HCT116 (cell line): ENCODE measurements around the gene ENPP6. TPM values are rescaled to one million over a fixed set of nuclear protein-coding genes. Genes with fewer than 3 reads are reported as not detected.

ENCODE experiments used
- ATAC-seq: fragments of 200-7000 bp; cut with Tn5 transposase; 2 replicates; pipeline ENCODE4 v1.9.1; 2020; ENCODE audit warnings: mild to moderate bottlenecking, moderate library complexity
- BruUV-seq: library from RNA; stranded (reverse); fragments of 400-500 nt; replicated peaks from 2 replicates; lab custom pipeline; 2021; lab: Mats Ljungman, UMichigan
- CTCF ChIA-PET: fragments of 300-600 bp; sonication (Branson Sonifier 250); formaldehyde crosslinking; loops from one replicate; lab custom pipeline; 2021; ENCODE audit warnings: antibody characterized with exemption; lab: Charles Lee
- POLR2A ChIA-PET: fragments of 300-600, 350-600 bp; sonication (Branson Sonifier 250); formaldehyde crosslinking; loops from one replicate; lab custom pipeline; 2021; ENCODE audit warnings: antibody characterized with exemption; lab: Charles Lee
- RAD21 ChIA-PET, 2 experiments: fragments of 300-600 bp; sonication (Branson Sonifier 250); formaldehyde crosslinking; loops; one replicate each; lab custom pipeline; 2023; ENCODE audit warnings: low total read pairs in 2 of 2; ENCODE audit not compliant: uncharacterized antibody in 2 of 2, unreplicated experiment in 2 of 2, low non-redundant PET in 1 of 2; lab: Charles Lee
- DNase-seq: peaks from one replicate; pipeline ENCODE4 v3.0.0-alpha.2; 2010; ENCODE audit warnings: low read depth, low spot score
- H2AFZ ChIP-seq: fragments of 200-600 bp; shearing (Covaris generic), sonication (generic); 2 replicates; pipeline ENCODE4 v1.6.1; 2017; ENCODE audit warnings: low read depth, mixed run types, mixed read lengths, antibody characterized with exemption, low read length; ENCODE audit not compliant: poor library complexity, severe bottlenecking
- H3K27ac ChIP-seq: 2 replicates; pipeline ENCODE4 v1.5.1; 2012; ENCODE audit warnings: low read depth, low read length
- H3K27me3 ChIP-seq: fragments of 200-600 bp; sonication (generic); 2 replicates; pipeline ENCODE4 v1.6.1; 2016; ENCODE audit warnings: mixed run types, low read length, mixed read lengths; ENCODE audit not compliant: insufficient read depth
- H3K36me3 ChIP-seq, 2 experiments: fragments of 200-500 bp in 1 of 2; fragments of 200-600 bp in 1 of 2; sonication (Bioruptor generic) in 1 of 2; sonication (generic) in 1 of 2; 2 replicates each; pipeline versions ENCODE4 v1.5.1 to v1.6.1; 2014 to 2016; ENCODE audit warnings: low read length in 2 of 2, inconsistent platforms in 1 of 2, mixed read lengths in 1 of 2, mixed run types in 1 of 2; ENCODE audit not compliant: insufficient read depth in 2 of 2, control insufficient read depth in 1 of 2
- H3K4me1 ChIP-seq, 2 experiments: fragments of 200-600 bp in 1 of 2; sonication (generic) in 1 of 2; 2 replicates each; pipeline versions ENCODE4 v1.5.1 to v1.6.1; 2012 to 2017; ENCODE audit warnings: low read length in 2 of 2, inconsistent platforms in 1 of 2, mild to moderate bottlenecking in 1 of 2, mixed read lengths in 1 of 2, mixed run types in 1 of 2, moderate library complexity in 1 of 2; ENCODE audit not compliant: insufficient read depth in 2 of 2, control insufficient read depth in 1 of 2
- H3K4me2 ChIP-seq: fragments of 200-600 bp; sonication (generic); 2 replicates; pipeline ENCODE4 v1.6.1; 2017; ENCODE audit warnings: mixed run types, low read length, mixed read lengths
- H3K4me3 ChIP-seq, 2 experiments: fragments of 200-600 bp in 1 of 2; sonication (generic) in 1 of 2; replicated peaks in 1 of 2; 2 replicates each; pipeline ENCODE4 v1.5.1; 2011 to 2016; ENCODE audit warnings: low read length in 2 of 2, control low read depth in 1 of 2, low read depth in 1 of 2, mild to moderate bottlenecking in 1 of 2, mixed read lengths in 1 of 2, mixed run types in 1 of 2
- H3K79me2 ChIP-seq: fragments of 200-600 bp; sonication (generic); 2 replicates; pipeline ENCODE4 v1.6.1; 2017; ENCODE audit warnings: mild to moderate bottlenecking, mixed run types, low read length, moderate library complexity, mixed read lengths; ENCODE audit not compliant: insufficient read depth
- H3K9ac ChIP-seq: fragments of 200-600 bp; sonication (generic); 2 replicates; pipeline ENCODE4 v1.6.1; 2016; ENCODE audit warnings: low read length, mixed read lengths
- H3K9me2 ChIP-seq: fragments of 200-600 bp; sonication (generic), shearing (Covaris generic); 2 replicates; pipeline ENCODE4 v1.6.1; 2017; ENCODE audit warnings: mixed run types, mild to moderate bottlenecking, moderate library complexity; ENCODE audit not compliant: insufficient read depth
- H3K9me3 ChIP-seq, 2 experiments: fragments of 200-500 bp in 1 of 2; fragments of 200-600 bp in 1 of 2; sonication (Bioruptor generic) in 1 of 2; sonication (generic) in 1 of 2; 2 replicates each; pipeline ENCODE4 v1.6.1; 2014 to 2017; ENCODE audit warnings: low read length in 2 of 2, mixed read lengths in 2 of 2, inconsistent platforms in 1 of 2, low read depth in 1 of 2, mild to moderate bottlenecking in 1 of 2, mixed run types in 1 of 2, moderate library complexity in 1 of 2; ENCODE audit not compliant: control insufficient read depth in 1 of 2, insufficient read depth in 1 of 2
- H4K20me1 ChIP-seq: fragments of 200-600 bp; sonication (generic), shearing (Covaris generic); 2 replicates; pipeline ENCODE4 v1.6.1; 2017; ENCODE audit warnings: mixed run types, mild to moderate bottlenecking, moderate library complexity; ENCODE audit not compliant: insufficient read depth
- CBX3 ChIP-seq: IDR thresholded peaks from 2 replicates; pipeline ENCODE4 v1.6.1; 2012; ENCODE audit warnings: low read depth
- CEBPB ChIP-seq: IDR thresholded peaks from 2 replicates; pipeline ENCODE4 v1.6.1; 2012; ENCODE audit warnings: low read depth
- EGR1 ChIP-seq: IDR thresholded peaks from 2 replicates; pipeline ENCODE4 v1.6.1; 2012; ENCODE audit warnings: low read depth
- EZH2phosphoT487 ChIP-seq: fragments of 200-600 bp; IDR thresholded peaks from 2 replicates; pipeline ENCODE4 v1.6.1; 2018; ENCODE audit warnings: antibody characterized with exemption, borderline replicate concordance
- FOSL1 ChIP-seq: IDR thresholded peaks from 2 replicates; pipeline ENCODE4 v1.6.1; 2012; ENCODE audit warnings: low read depth
- JUND ChIP-seq: IDR thresholded peaks from 2 replicates; pipeline ENCODE4 v1.6.1; 2012
- POLR2A ChIP-seq: IDR thresholded peaks from 2 replicates; pipeline ENCODE4 v1.7.0; 2011; ENCODE audit warnings: borderline replicate concordance; ENCODE audit not compliant: insufficient read depth, insufficient read length; ENCODE audit errors: extremely low read depth
- POLR2AphosphoS5 ChIP-seq: IDR thresholded peaks from 2 replicates; pipeline ENCODE4 v1.6.1; 2011; ENCODE audit warnings: mild to moderate bottlenecking, low read depth, low read length, moderate library complexity
- RAD21 ChIP-seq: IDR thresholded peaks from 2 replicates; pipeline ENCODE4 v1.6.1; 2012; ENCODE audit warnings: low read depth, mild to moderate bottlenecking
- SP1 ChIP-seq: IDR thresholded peaks from 2 replicates; pipeline ENCODE4 v1.6.1; 2012; ENCODE audit warnings: low read depth
- SRF ChIP-seq: IDR thresholded peaks from 2 replicates; pipeline ENCODE4 v1.6.1; 2012; ENCODE audit warnings: low read depth
- TCF7L2 ChIP-seq: IDR thresholded peaks from 2 replicates; pipeline ENCODE4 v1.7.0; 2011; ENCODE audit warnings: borderline replicate concordance, inconsistent platforms; ENCODE audit not compliant: insufficient read depth, insufficient read length; ENCODE audit errors: extremely low read depth
- YY1 ChIP-seq: IDR thresholded peaks from 2 replicates; pipeline ENCODE4 v1.6.1; 2011; ENCODE audit warnings: low read length, low read depth, moderate library complexity, mild to moderate bottlenecking; ENCODE audit not compliant: insufficient replicate concordance; ENCODE audit errors: extremely low read depth
- ZFX ChIP-seq: fragments of 450-650 bp; IDR thresholded peaks from 2 replicates; pipeline ENCODE4 v1.6.1; 2017
- intact Hi-C: fragments of 100-400 bp; cut with micrococcal nuclease; formaldehyde crosslinking; loops from 2 replicates; pipeline ENCODE4 v1.10.0; 2022
- total RNA-seq: library from RNA; stranded (reverse); gene quantifications from one replicate; pipeline ENCODE4 v1.2.1, GENCODE V29; 2021; ENCODE audit not compliant: unreplicated experiment
- TF ChIP-seq, protein P1 (sequence below), 3 experiments: fragments of 200-600 bp in 1 of 3; sonication (generic) in 1 of 3; IDR thresholded peaks in 2 of 3; conservative IDR thresholded peaks in 1 of 3; 2 replicates each; pipeline ENCODE4 v1.5.1; 2012 to 2017; ENCODE audit warnings: low read depth in 2 of 3, low read length in 2 of 3, antibody characterized with exemption in 1 of 3, borderline replicate concordance in 1 of 3, control low read depth in 1 of 3, mild to moderate bottlenecking in 1 of 3, mixed read lengths in 1 of 3, mixed run types in 1 of 3, moderate library complexity in 1 of 3; ENCODE audit not compliant: insufficient read depth in 1 of 3
- TF ChIP-seq, protein P2 (sequence below): IDR thresholded peaks from 2 replicates; pipeline ENCODE4 v1.6.1; 2012
- TF ChIP-seq, protein P3 (sequence below): IDR thresholded peaks from 2 replicates; pipeline ENCODE4 v1.6.1; 2011; ENCODE audit warnings: mild to moderate bottlenecking, low read length, moderate library complexity; ENCODE audit not compliant: insufficient replicate concordance; ENCODE audit errors: extremely low read depth
- TF ChIP-seq, protein P4 (sequence below): IDR thresholded peaks from 2 replicates; pipeline ENCODE4 v1.6.1; 2012
- TF ChIP-seq, protein P5 (sequence below): IDR thresholded peaks from 2 replicates; pipeline ENCODE4 v1.6.1; 2012; ENCODE audit warnings: low read depth

The ENPP6 gene
- total RNA-seq, 1 experiment from 2014 or later: not detected

DNA sequence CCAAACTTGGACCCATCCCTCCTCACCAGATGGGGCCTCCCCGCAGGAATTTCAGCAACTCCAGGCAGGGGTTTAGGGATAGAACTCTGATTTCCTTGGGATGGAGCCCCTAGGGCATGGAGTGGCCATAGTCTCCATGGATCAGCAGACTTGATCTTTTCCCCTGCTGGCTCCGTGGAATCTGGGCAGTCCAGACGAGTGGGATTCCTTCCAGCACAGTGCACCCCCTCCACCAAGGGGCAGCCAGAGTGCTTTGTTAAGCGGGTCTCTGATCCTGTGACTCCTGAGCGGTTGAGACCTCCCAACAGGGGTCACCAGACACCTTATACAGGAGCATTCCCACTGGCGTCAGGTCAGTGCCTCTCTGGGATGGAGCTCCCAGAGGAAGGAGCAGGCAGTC, 40.4 kb downstream of the ENPP6 start:
- no peaks in the 10 kb centered on the region for H3K4me1 ChIP-seq
- H3K36me3 ChIP-seq: no peaks in the 10 kb centered on the region
- no peaks in the 10 kb centered on the region for H3K9me3 ChIP-seq
- H3K9ac ChIP-seq: no peak overlapping the region
- no peak for DNase-seq
- H3K27me3 ChIP-seq: no peaks in the 10 kb centered on the region
- intact Hi-C loops: no loop called here
- no peaks in the 10 kb centered on the region for H3K79me2 ChIP-seq
- no peaks in the 10 kb centered on the region for H3K9me2 ChIP-seq
- BruUV-seq: no TSS peak
- RAD21 ChIA-PET: no interaction called here
- no peak overlapping the region for H2AFZ ChIP-seq
- no peak overlapping the region for H3K4me2 ChIP-seq
- TF ChIP-seq, protein P1, sequence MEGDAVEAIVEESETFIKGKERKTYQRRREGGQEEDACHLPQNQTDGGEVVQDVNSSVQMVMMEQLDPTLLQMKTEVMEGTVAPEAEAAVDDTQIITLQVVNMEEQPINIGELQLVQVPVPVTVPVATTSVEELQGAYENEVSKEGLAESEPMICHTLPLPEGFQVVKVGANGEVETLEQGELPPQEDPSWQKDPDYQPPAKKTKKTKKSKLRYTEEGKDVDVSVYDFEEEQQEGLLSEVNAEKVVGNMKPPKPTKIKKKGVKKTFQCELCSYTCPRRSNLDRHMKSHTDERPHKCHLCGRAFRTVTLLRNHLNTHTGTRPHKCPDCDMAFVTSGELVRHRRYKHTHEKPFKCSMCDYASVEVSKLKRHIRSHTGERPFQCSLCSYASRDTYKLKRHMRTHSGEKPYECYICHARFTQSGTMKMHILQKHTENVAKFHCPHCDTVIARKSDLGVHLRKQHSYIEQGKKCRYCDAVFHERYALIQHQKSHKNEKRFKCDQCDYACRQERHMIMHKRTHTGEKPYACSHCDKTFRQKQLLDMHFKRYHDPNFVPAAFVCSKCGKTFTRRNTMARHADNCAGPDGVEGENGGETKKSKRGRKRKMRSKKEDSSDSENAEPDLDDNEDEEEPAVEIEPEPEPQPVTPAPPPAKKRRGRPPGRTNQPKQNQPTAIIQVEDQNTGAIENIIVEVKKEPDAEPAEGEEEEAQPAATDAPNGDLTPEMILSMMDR (IDR thresholded peaks at IDR 0.05 in 2 of 3, conservative IDR thresholded peaks at IDR 0.05 in 1 of 3; ENCODE audit: borderline replicate concordance in 1 of 3, insufficient read depth in 1 of 3, low read depth in 2 of 3, low read length in 2 of 3): no peak
- TF ChIP-seq, protein P2, sequence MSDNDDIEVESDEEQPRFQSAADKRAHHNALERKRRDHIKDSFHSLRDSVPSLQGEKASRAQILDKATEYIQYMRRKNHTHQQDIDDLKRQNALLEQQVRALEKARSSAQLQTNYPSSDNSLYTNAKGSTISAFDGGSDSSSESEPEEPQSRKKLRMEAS: no peak
- no peak for TF ChIP-seq CEBPB
- no peak for TF ChIP-seq SRF
- TF ChIP-seq TCF7L2: no peak
- no peak for TF ChIP-seq CBX3
- TF ChIP-seq RAD21: no peak
- no peak for TF ChIP-seq SP1
- no peak for TF ChIP-seq POLR2AphosphoS5
- no peak for TF ChIP-seq EZH2phosphoT487
- TF ChIP-seq EGR1: no peak
- TF ChIP-seq JUND: no peak
- TF ChIP-seq, protein P3, sequence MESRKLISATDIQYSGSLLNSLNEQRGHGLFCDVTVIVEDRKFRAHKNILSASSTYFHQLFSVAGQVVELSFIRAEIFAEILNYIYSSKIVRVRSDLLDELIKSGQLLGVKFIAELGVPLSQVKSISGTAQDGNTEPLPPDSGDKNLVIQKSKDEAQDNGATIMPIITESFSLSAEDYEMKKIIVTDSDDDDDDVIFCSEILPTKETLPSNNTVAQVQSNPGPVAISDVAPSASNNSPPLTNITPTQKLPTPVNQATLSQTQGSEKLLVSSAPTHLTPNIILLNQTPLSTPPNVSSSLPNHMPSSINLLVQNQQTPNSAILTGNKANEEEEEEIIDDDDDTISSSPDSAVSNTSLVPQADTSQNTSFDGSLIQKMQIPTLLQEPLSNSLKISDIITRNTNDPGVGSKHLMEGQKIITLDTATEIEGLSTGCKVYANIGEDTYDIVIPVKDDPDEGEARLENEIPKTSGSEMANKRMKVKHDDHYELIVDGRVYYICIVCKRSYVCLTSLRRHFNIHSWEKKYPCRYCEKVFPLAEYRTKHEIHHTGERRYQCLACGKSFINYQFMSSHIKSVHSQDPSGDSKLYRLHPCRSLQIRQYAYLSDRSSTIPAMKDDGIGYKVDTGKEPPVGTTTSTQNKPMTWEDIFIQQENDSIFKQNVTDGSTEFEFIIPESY: no peak
- no peak for TF ChIP-seq ZFX
- no peak for TF ChIP-seq POLR2A
- TF ChIP-seq, protein P4, sequence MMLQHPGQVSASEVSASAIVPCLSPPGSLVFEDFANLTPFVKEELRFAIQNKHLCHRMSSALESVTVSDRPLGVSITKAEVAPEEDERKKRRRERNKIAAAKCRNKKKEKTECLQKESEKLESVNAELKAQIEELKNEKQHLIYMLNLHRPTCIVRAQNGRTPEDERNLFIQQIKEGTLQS: no peak
- TF ChIP-seq, protein P5, sequence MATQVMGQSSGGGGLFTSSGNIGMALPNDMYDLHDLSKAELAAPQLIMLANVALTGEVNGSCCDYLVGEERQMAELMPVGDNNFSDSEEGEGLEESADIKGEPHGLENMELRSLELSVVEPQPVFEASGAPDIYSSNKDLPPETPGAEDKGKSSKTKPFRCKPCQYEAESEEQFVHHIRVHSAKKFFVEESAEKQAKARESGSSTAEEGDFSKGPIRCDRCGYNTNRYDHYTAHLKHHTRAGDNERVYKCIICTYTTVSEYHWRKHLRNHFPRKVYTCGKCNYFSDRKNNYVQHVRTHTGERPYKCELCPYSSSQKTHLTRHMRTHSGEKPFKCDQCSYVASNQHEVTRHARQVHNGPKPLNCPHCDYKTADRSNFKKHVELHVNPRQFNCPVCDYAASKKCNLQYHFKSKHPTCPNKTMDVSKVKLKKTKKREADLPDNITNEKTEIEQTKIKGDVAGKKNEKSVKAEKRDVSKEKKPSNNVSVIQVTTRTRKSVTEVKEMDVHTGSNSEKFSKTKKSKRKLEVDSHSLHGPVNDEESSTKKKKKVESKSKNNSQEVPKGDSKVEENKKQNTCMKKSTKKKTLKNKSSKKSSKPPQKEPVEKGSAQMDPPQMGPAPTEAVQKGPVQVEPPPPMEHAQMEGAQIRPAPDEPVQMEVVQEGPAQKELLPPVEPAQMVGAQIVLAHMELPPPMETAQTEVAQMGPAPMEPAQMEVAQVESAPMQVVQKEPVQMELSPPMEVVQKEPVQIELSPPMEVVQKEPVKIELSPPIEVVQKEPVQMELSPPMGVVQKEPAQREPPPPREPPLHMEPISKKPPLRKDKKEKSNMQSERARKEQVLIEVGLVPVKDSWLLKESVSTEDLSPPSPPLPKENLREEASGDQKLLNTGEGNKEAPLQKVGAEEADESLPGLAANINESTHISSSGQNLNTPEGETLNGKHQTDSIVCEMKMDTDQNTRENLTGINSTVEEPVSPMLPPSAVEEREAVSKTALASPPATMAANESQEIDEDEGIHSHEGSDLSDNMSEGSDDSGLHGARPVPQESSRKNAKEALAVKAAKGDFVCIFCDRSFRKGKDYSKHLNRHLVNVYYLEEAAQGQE: no peak
- TF ChIP-seq FOSL1: no peak
- no peak for TF ChIP-seq YY1
- TF ChIP-seq, all 23 proteins: peak for 0
- no peak for ATAC-seq
- no peaks in the 10 kb centered on the region for H4K20me1 ChIP-seq
- ChIA-PET POLR2A (no interaction called here), CTCF (no interaction called here)
- H3K27ac ChIP-seq: no peak overlapping the region
- no peak overlapping the region for H3K4me3 ChIP-seq
